Measurements from ENCODE around the gene PLXNC1. TPM values are rescaled to one million over a fixed set of nuclear protein-coding genes. Genes with fewer than 3 reads are reported as not detected.

The PLXNC1 gene
- total RNA-seq, 1 donor from 2014 or later: 12.3 TPM

DNA sequence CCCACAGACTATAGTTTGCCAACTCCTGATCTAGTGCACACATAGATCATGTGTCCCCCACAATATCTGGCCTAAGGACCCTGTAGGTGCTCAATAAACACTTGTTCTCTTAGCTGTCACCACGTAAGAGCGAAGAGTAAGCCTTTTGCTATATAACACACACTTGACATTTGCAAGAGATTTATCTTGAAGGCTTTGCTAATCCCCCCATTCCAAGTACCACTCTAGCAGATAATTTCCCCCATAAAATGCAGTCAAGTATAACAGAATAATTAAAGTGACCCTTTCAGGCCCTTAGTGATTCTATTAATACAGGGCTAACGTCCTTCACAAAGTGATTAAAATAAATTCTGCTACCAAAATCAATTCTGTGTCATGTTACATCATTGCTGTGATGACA lies 87.5 kb downstream of the PLXNC1 start:
- no peak for DNase-seq (ENCODE audit: low spot score)

DNA sequence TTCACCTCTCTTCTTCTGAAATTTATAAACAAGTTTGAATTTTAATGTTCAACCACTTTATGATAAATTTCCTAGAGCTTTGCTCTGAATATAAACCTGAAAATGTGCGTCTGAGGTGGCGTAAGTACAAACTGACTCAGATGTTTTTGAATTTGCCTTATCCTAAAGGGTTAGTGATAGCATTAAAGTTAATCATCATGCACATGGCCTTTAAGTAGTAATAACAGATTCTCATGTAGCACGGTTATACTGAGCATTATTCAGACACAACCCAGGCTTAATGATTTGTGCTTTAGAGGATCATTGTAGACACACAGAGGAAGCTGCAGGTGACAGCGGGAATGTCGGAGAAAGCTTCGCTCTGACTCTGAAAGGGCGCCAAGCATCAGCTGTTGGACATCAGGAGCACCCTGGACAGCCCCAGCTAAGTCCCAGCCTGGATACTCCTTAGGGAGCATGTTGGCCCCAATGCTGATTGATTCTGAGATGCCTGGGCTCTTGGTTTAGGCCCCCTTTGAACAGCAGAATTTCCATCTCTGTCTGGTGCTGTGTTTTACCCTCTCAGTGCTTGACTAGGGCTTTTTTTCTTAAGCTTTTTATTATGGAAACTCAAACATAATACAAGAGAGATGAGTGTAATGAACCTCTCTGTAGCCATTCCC lies 91.1 kb downstream of the PLXNC1 start:
- peak; percentile 39 for DNase-seq (ENCODE audit: low spot score)

DNA sequence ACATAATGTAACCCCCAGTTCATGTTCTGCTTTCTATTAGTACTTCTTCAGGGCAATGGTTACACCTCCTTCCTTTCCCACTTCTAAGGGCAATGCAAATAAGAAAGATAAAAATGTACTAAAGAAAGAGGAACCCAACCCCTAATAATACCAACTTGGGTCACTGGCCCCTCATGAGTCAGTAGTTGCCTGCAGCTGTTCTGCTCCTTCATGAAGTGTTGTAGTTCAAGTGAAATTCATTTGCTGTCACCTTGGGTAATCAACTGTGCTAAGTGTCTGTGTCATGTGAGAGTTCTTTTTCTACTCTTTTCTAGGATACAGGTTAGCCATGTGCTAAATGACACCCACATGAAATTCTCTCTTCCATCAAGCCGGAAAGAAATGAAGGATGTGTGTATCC lies 91.8 kb downstream of the PLXNC1 start:
- no peak for DNase-seq (ENCODE audit: low spot score)

DNA sequence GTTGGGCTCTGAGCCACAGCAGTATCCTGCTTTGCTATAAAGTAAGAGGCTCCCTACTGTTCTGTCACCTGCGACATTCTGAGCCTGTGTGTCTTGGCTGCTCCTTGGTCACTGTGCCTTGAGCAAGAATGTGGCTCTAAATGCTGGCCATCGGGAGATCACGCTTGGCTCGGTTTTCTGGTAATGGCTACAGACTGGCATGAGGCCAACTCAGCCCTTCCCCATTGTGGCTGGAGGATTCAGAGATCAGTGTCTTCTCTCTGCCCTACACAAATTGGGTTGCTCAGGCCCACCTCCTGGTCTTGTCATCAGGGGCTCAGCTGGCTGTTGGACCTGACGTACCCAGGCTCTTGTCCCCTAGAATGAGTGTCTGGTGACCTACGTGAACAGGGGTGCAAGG lies 94.5 kb downstream of the PLXNC1 start:
- DNase-seq (ENCODE audit: low spot score): no peak

DNA sequence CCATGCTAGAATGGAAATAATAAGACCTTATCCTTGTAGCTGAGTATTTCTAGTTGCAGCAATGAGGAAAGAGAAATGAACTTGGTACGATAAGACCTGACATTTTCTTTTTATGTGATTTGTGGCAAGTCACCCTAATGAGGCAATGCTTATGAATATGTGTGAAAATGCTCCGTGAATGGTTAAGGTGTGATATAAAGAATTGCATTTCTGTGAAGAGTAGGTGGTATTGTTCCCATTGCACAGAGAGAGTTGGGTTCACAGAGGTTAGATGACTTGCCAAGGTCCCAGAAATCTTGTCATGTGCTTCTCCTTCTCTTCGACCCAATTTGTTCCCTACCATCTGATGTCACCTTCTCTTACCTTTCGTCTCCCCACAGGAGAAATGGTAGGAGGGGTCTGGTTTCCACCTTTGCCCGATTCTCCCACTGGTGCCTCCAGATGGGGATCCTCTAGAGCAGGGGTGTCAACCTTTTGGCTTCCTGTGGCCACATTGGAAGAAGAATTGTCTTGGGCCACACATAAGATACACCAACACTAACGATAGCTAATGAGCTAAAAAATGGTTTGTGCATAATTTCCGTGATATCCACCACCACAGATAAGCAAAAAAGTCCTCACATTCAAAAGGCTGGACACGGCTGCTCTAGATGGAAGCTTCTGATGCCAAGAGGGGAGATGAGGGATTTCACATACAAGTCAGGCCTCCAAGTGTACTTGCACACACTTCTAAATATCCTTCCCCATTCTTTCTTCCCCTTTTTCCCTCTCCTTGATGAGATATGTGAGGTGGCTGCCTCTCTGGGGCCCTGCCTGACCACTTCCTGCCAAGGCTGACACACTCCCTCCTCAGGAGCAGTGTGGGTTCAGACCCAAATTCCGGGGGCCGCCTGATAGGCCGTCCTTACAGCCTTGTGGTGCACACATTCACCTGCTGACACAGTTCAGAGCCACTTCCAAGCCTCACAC lies 96.1 kb downstream of the PLXNC1 start:
- DNase-seq (ENCODE audit: low spot score): no peak

DNA sequence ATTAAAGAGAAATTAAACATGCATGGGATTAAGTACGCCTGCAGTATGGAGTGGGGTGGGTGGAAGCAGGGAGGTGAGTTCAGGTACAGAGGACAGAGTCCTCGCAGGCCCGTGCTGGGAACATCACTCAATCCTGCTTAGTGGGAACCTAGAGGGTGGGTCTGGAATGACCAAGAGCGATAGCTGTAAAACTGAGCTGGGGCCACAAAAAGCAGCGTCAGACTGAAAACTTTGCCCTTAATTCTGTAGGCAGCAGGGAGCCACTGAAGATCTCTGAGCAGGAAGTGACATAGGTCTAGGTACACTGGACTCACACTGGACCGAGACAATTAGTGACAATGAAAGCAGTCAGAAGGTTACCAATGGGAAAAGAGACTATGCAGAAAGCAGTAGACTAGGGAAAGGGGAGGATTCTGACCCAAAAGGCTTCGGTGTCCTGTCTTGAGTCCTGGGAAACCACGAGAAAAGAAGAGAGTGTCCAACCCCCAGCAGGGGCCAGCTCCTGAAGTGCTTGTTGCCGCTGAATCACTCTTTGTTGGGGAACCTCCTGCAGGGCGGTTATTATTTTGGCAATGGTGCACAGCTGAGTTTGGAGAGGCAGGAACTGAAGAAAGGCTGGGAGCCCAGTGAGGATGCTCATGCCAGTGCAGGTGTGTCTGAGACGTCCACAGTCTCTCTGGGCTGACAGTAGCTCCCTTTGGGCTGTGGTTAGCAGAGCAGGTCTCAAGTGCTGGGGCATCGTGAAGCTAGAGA lies 97.4 kb downstream of the PLXNC1 start:
- no peak for DNase-seq (ENCODE audit: low spot score)

DNA sequence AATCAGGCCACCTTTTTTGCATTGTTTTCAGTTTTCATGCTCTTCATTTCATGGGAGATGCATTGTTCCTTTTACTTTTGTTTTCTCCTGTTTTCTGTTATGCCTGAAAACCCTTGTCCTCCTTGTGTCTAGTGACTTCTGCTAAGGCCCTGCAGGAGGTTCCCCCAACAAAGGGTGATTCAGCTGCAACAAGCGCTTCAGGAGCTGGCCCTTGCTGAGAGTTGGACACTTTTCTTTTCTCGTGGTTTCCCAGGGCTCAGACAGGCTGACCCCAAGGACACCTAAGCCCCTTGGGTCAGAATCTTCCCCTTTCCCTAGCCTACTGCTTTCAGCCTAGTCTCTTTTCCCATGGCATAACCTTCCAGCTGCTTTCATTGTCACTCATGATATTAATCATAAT lies 98.9 kb downstream of the PLXNC1 start:
- DNase-seq (ENCODE audit: low spot score): no peak

DNA sequence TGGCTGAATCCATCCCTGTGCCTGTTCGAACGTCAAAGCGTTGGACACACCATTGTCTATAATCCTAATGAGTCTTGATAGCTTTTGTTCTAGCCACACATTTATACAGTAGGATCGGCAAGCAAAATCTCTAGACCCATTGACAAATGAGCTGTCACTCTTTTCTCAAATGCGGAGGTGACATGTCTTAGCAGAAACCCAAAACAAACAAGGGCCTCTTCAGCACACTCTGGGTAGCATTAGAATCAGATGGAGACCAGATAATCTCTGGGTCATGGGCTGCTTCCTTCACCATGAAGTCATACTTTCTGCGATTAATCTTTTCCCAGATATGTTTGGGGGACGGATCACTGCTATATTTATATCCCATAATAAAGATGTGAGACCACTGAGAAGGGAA lies 100.2 kb downstream of the PLXNC1 start:
- no peak for DNase-seq (ENCODE audit: low spot score)

DNA sequence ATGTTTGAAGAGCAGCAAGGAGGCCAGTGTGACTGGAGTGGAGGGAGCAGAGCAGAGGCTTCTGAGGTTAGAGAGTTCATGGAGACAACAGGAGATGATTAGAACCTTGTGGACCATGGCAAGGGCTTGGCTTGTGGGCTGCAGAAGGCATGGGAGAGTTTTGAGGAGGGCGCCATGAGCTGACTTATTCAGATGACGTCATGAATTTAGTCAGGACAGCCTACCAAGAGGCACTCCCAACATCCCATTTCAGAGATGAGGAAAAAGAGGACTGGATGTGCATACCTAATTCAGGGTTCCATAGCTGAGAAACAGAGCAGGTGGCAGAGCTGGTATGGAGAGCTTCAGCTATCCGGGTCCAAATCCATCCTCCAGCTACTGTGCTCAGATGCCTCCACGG lies 101.8 kb downstream of the PLXNC1 start:
- no peak for DNase-seq (ENCODE audit: low spot score)

DNA sequence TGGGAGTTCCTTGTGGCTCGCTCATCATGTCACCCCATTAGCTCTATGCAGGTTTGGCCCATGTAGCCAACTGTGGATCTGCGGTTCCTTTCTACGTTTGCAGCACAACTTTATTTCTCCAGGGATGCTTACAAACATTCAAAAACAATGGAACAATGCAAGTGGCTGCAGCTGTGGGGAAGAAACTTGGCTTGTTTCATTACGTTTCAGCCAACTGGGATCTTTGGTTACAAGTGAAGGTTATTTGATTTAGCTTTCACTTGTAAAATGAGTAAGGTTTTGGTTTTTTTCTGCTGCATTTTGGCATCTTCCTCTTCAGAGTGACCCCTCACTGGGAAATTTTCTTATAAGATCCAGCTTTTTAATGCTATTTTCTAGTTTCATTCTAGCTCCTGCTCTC lies 105.9 kb downstream of the PLXNC1 start:
- DNase-seq (ENCODE audit: low spot score): no peak

DNA sequence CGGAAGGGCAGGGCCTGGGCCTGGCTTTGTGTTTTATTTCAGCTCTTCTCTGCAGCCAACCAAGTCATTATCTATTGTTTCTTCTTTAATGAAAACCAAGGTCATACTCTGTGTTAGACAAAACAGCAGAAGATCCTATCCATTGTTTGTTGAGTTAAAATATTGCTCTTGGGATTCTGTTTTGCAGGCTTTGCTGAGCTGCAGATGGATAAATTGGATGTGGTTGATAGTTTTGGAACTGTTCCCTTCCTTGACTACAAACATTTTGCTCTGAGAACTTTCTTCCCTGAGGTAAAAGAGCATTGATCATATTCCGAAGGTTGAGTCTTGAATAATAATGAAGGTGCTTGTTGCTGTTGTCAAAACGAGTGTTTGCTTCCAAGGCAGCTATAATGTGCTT lies 106.6 kb downstream of the PLXNC1 start:
- DNase-seq (ENCODE audit: low spot score): no peak

DNA sequence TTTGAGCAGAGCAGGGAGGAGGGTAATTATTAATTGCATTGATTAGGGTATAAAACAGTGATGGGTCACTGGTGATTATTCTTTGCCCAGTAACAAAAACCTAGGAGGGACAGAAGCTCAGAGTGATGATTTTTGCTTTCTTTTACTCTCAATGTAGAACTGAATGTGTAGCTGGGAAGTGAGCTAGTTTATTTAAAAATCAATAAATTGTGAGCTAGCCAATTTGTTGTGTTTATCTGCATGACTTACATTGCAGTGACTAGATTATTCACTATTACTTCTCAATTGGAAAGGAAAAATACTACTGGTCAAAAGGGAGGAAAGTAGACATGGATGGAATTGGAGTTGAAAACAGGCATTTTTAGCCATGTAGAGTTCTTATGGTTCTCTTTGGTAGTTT lies 107.1 kb downstream of the PLXNC1 start:
- no peak for DNase-seq (ENCODE audit: low spot score)

DNA sequence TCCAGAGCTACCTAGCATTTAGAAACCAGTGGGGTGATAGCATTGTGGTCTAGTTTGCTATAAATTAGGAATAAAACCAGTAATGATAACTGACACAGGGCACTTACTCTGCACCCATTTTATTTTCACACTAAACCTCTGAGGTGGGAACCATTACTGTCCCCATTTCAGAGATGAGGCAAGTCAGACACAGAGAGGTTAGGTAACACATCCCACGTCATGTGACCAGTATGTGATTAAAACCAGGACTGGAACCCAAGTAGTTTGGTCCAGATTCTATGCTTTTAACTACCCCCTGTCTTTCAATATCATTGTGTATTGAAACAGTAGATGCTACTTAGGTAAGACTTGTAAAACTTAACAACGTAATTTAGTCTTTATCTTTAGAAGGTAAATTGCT lies 110.2 kb downstream of the PLXNC1 start:
- no peak for DNase-seq (ENCODE audit: low spot score)

DNA sequence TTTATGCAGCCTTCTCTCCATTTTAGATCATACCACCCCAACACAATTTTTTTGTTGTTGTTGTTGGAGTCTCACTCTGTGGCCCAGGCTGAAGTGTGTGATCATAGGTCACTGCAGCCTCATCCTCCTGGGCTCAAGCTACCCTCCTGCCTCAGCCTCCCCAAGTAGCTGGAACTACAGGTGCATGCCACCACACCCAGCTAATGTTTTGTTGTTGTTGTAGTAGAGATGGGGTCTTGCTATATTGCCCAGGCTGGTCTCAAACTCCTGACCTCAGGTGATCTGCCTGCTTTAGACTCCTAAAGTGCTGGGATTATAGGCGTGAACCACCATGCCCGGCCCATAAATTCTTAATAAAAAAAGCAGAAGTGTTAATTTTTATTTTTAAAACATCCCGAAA lies 111.6 kb downstream of the PLXNC1 start:
- no peak for DNase-seq (ENCODE audit: low spot score)

DNA sequence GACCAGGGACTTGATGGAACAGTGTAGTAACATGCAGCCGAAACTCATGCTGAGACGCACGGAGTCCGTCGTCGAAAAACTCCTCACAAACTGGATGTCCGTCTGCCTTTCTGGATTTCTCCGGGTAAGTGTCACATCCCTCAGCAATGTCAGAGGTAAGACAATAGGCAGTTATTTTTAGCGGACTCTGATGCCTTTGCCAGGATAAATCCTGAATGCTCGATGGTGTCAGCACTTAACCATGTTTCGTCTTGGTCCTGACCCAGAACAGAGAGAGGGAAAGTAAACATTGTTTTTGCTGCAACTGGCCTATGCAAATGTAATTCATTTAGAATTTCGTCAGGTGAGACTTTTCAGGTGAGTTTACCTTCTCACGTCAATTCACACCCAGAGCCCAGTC lies 112.3 kb downstream of the PLXNC1 start:
- no peak for DNase-seq (ENCODE audit: low spot score)

DNA sequence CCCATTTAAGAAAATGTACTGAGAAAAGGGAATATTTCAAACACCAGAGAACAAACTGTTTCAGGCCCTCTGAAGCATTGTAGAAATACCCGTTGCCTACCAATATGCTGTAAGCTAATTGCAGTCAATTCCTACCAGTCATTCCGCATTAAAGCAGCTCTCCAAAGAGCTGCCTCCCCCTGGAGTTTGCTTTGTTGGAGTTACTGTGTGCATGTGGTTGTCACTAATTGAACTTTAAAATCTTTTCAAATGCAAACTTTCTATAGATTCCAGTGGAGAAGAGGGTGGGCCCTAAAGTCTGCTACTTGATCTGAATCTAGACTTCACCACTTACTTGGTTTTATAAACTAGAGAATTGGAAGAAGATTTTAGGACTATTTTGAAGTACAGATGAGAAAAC lies 112.7 kb downstream of the PLXNC1 start:
- no peak for DNase-seq (ENCODE audit: low spot score)

DNA sequence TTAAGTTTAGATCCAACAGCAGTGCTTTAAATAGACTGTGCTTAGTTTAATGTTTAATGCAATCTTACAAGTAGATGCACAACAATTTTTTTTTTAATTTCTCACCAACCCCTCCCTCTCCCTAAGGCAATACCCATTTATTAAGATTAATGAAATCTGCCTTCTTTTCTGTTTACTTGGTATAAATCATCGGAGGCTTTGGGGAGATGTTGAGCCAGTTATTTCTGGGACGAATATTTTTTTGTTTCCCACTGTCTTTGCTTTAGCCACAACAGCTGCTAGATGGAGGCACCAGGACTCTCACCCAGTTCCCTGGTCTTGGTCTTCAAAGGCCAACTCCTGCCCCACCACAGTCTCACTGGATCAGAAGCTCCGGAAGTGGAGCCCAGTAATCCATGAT lies 113.4 kb downstream of the PLXNC1 start:
- DNase-seq (ENCODE audit: low spot score): no peak

DNA sequence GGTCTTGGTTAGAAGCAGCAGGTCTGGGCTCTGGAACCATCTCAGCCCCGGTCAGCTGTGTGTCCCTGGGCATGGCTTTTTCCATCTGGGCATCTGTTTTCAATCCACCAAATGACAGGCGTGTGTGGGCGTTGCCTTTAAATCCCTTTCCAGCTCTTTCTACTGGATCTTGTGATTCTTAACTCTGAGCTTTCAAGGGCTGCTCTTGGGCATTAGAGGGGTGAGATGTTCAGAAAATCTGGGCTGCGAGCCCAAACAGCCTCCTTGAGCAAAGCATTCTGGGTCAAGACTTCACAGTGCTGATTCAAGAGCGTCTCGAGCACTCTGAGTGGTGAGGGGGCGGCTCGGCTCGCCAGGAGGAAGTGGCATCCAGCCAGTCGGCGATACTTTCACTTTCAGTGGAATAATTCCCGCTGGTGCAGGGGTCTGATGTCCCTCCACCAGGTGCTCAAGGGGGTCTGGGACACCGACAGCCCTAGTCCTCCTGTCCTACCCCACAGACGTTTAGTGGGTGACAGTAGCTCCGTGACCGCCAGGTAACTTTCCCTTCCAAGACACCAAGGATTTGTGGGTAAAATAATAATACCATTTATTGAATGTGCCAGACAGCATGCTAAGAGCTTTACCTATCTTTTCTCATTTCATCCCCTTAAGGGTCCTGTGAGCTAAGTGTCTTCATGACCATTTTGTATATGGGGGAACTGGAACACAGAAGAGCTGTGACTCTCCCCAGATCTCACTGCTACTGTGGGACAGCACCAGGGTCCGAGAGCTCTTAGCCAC lies 114.0 kb downstream of the PLXNC1 start:
- peak; percentile 99 for DNase-seq (ENCODE audit: low spot score)

DNA sequence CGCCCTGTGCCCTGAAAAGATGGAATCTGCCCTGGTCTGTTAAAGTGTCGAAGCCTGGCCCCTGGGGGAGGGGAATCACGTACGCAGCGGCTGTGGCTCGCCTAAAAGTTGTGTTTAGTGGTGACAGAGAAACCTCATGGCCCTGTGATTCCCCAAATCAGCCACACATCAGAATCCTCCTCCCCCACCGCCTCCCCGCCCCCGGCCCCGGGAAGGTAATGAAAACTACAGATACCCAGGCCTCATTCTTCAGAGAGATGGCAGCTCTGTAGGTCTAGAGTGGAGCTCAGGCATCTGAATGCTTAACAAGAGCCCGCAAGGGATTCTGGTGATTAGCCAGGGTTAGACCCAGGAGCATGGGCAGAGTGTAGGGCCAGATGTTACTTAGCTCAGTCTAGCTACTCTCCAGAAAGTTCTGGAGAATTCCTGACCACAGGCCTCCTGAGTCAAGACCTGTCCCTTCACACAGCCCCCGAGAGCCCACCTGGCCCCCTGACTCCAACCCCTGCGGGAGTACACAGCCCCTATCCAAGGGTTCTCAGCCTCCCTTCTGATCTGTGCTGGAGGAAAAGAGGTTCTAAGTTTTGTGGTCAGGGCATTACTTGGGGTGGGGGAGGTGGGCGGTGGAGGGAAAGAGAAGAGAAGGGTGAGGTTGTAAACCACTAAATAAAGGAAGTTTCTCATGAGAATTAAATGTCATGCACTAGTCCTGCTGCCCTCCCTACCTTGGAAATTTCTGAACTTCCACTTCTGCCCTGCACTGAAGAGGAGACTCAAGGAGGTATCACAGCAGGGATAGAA lies 114.8 kb downstream of the PLXNC1 start:
- peak; percentile 42 for DNase-seq (ENCODE audit: low spot score)

DNA sequence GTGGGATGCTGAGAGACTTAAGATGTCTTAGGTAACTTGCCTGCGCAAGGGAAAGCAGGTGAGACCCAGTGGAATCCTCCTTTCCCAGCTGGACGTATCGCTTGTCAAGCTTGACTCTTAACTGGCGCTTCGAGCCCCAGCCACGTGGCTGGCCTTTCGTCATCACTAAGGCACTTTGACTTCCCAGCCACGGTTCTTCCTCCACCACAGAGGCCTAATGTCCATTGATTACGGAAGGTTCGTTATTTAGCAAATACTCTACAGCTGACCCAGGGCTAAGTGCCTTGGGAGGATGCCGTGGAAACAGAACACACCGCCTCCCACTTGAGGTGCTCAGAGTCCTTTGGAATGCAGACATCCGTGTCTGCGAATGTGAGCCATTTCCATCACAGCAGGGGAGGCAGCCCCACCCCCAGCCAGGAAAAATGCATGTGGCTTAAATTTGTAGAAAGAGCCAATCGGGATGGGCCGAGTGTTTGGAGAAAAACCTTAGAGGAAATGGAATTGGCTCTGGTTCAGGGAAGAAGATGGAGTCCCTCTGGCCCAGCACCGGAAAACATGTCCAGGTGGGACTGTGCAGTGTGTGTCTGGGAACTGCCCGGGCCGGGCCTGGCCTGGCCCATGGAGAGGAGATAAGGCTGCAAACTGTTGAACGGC lies 115.7 kb downstream of the PLXNC1 start:
- peak; percentile 17 for DNase-seq (ENCODE audit: low spot score)

Measured in umbilical cord (tissue), 2 donors.